Astrocyte (in vitro differentiated cells and primary cell): Measurements from ENCODE around the gene HPSE2. TPM values are rescaled to one million over a fixed set of nuclear protein-coding genes. Genes with fewer than 3 reads are reported as not detected.

Experiments used
- DNase-seq: peaks from one replicate; pipeline ENCODE4 v3.0.0-alpha.2; 2010; ENCODE audit warnings: low read depth
- FAIRE-seq: peaks from 2 replicates; lab custom pipeline; 2011; peaks lifted over from hg19 to GRCh38; lab: Jason Lieb, UNC
- H2AFZ ChIP-seq: 2 replicates; pipeline ENCODE4 v1.6.0; 2012; ENCODE audit warnings: low read depth, low read length, inconsistent platforms
- H3K27ac ChIP-seq: 2 replicates; pipeline ENCODE4 v1.5.1; 2011; ENCODE audit warnings: low read depth, low read length, inconsistent platforms
- H3K27me3 ChIP-seq: 2 replicates; pipeline ENCODE4 v1.6.0; 2011; ENCODE audit warnings: low read length, inconsistent platforms; ENCODE audit not compliant: insufficient read depth
- H3K36me3 ChIP-seq: 2 replicates; pipeline ENCODE4 v1.5.1; 2011; ENCODE audit warnings: low read length, inconsistent platforms; ENCODE audit not compliant: insufficient read depth
- H3K4me1 ChIP-seq: 2 replicates; pipeline ENCODE4 v1.5.1; 2011; ENCODE audit warnings: low read length, inconsistent platforms; ENCODE audit not compliant: insufficient read depth
- H3K4me2 ChIP-seq: 2 replicates; pipeline ENCODE4 v1.6.0; 2012; ENCODE audit warnings: low read length, inconsistent platforms
- H3K4me3 ChIP-seq: 2 replicates; pipeline ENCODE4 v1.5.1; 2011; ENCODE audit warnings: low read depth, mild to moderate bottlenecking, low read length, inconsistent platforms; ENCODE audit not compliant: insufficient read depth
- H3K79me2 ChIP-seq: 2 replicates; pipeline ENCODE4 v1.6.0; 2012; ENCODE audit warnings: mild to moderate bottlenecking, low read length, inconsistent platforms; ENCODE audit not compliant: insufficient read depth
- H3K9ac ChIP-seq: 2 replicates; pipeline ENCODE4 v1.6.0; 2012; ENCODE audit warnings: mild to moderate bottlenecking, low read length, inconsistent platforms
- H3K9me3 ChIP-seq: 2 replicates; pipeline ENCODE4 v1.5.1; 2012; ENCODE audit warnings: low read depth, mild to moderate bottlenecking, low read length, inconsistent platforms; ENCODE audit not compliant: insufficient read depth
- H4K20me1 ChIP-seq: 2 replicates; pipeline ENCODE4 v1.6.0; 2012; ENCODE audit warnings: low read length, inconsistent platforms; ENCODE audit not compliant: insufficient read depth
- H3K27ac Mint-ChIP-seq: one replicate; pipeline ENCODE4 v1.8.0; 2021; ENCODE audit warnings: mild to moderate bottlenecking, mixed read lengths; ENCODE audit not compliant: unreplicated experiment
- H3K27me3 Mint-ChIP-seq: one replicate; pipeline ENCODE4 v1.8.0; 2021; ENCODE audit warnings: low read depth, mixed read lengths; ENCODE audit not compliant: unreplicated experiment
- H3K36me3 Mint-ChIP-seq: one replicate; pipeline ENCODE4 v1.8.0; 2021; ENCODE audit warnings: low read depth, mixed read lengths; ENCODE audit not compliant: unreplicated experiment
- H3K4me1 Mint-ChIP-seq: one replicate; pipeline ENCODE4 v1.8.0; 2021; ENCODE audit warnings: low read depth, mixed read lengths; ENCODE audit not compliant: unreplicated experiment
- H3K4me3 Mint-ChIP-seq: one replicate; pipeline ENCODE4 v1.8.0; 2021; ENCODE audit warnings: mild to moderate bottlenecking, moderate library complexity, mixed read lengths; ENCODE audit not compliant: unreplicated experiment
- H3K9me3 Mint-ChIP-seq: one replicate; pipeline ENCODE4 v1.8.0; 2021; ENCODE audit warnings: mild to moderate bottlenecking, mixed read lengths; ENCODE audit not compliant: unreplicated experiment
- CTCF ChIP-seq: IDR thresholded peaks from 2 replicates; pipeline ENCODE4 v1.5.1; 2011; ENCODE audit warnings: low read depth, mild to moderate bottlenecking, inconsistent platforms, low read length, moderate library complexity; ENCODE audit not compliant: insufficient read depth
- EZH2 ChIP-seq: IDR thresholded peaks from 2 replicates; pipeline ENCODE4 v1.6.1; 2012; ENCODE audit warnings: mild to moderate bottlenecking, low read length, inconsistent platforms; ENCODE audit not compliant: insufficient read depth
- total RNA-seq: library from RNA; stranded (reverse); gene quantifications from 2 replicates; pipeline ENCODE4 v1.2.1, GENCODE V29; 2021

HPSE2 gene
- total RNA-seq, 1 donor from 2014 or later, result 0.14 TPM

DNA sequence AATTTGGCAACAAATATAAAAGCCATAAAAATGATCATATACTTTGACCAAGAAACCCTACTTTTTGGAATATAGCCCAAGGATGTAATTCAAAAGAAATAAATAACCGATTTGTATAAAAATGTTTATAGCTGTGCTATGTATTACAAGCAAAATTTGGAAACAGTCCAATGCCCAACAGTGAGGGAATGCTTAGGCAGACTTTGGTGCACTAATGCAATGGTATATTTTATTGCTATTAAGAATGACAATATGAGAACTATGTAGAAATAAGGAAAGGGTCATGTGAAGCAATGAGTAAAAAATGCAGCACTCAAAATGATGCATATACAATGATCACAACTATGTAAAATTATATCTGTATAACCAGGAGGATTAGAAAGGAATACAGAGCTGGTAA is 515.1 kb downstream of the HPSE2 start:
- H3K4me3 ChIP-seq, result no peak overlapping the region
- no peaks in the 10 kb centered on the region for H3K27me3 ChIP-seq
- no peak overlapping the region for H3K4me2 ChIP-seq
- Mint-ChIP-seq H3K9me3 (no peaks in the 10 kb centered on the region), H3K4me1 (no peaks in the 10 kb centered on the region), H3K36me3 (no peaks in the 10 kb centered on the region), H3K4me3 (no peak overlapping the region), H3K27me3 (no peaks in the 10 kb centered on the region), H3K27ac (no peak overlapping the region)
- no peaks in the 10 kb centered on the region for H3K36me3 ChIP-seq
- no peak for DNase-seq
- no peaks in the 10 kb centered on the region for H3K9me3 ChIP-seq
- no peak overlapping the region for H3K9ac ChIP-seq
- H4K20me1 ChIP-seq, result no peaks in the 10 kb centered on the region
- H3K79me2 ChIP-seq, result no peaks in the 10 kb centered on the region
- no peak for TF ChIP-seq CTCF
- no peak for TF ChIP-seq EZH2
- no peak overlapping the region for H2AFZ ChIP-seq
- H3K4me1 ChIP-seq, result no peaks in the 10 kb centered on the region
- no peak overlapping the region for H3K27ac ChIP-seq
- no peak for FAIRE-seq

DNA sequence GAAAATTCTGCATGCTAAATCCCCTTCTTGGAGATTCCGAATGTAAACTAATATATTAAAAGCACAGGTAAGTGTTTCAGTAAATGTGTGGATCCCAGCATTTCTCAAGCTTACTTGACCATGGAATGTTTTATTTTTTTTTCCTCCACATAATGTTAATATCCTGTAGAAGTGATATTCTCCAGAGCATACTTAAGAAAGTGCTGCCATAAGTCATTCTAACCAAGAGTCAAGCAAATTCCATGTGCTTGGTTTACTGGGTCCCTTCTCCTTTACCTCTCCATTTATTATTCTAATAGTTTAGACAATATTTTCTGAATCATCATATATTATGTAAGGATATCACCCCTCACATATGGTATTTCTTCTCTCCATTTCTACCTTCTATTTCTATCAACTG is 522.1 kb downstream of the HPSE2 start:
- H3K4me3 ChIP-seq, result no peak overlapping the region
- no peaks in the 10 kb centered on the region for H3K27me3 ChIP-seq
- no peak overlapping the region for H3K27ac ChIP-seq
- no peaks in the 10 kb centered on the region for H3K4me1 ChIP-seq
- Mint-ChIP-seq H3K4me3 (no peak overlapping the region), H3K36me3 (no peaks in the 10 kb centered on the region), H3K9me3 (no peaks in the 10 kb centered on the region), H3K27ac (no peak overlapping the region), H3K27me3 (peaks cover 3% of the 10 kb centered on the region), H3K4me1 (no peaks in the 10 kb centered on the region)
- no peak for DNase-seq
- no peak overlapping the region for H3K9ac ChIP-seq
- H3K79me2 ChIP-seq, result no peaks in the 10 kb centered on the region
- H4K20me1 ChIP-seq, result no peaks in the 10 kb centered on the region
- no peaks in the 10 kb centered on the region for H3K9me3 ChIP-seq
- H3K4me2 ChIP-seq, result no peak overlapping the region
- H3K36me3 ChIP-seq, result no peaks in the 10 kb centered on the region
- no peak for FAIRE-seq
- H2AFZ ChIP-seq, result no peak overlapping the region
- no peak for TF ChIP-seq CTCF
- no peak for TF ChIP-seq EZH2

GRCh38 chr10:98696516-98696915 is 539.1 kb downstream of the HPSE2 start:
- Histone ChIP-seq H3K27me3 (no peaks in the 10 kb centered on the region), H3K36me3 (no peaks in the 10 kb centered on the region), H4K20me1 (no peaks in the 10 kb centered on the region), H3K27ac (no peak overlapping the region), H2AFZ (no peak overlapping the region), H3K9me3 (no peaks in the 10 kb centered on the region), H3K4me3 (no peak overlapping the region), H3K4me2 (no peak overlapping the region), H3K4me1 (no peaks in the 10 kb centered on the region), H3K79me2 (no peaks in the 10 kb centered on the region), H3K9ac (no peak overlapping the region)
- Mint-ChIP-seq H3K27me3 (no peaks in the 10 kb centered on the region), H3K9me3 (peaks cover 14% of the 10 kb centered on the region), H3K27ac (no peak overlapping the region), H3K4me1 (peaks cover 2% of the 10 kb centered on the region), H3K4me3 (no peak overlapping the region), H3K36me3 (no peaks in the 10 kb centered on the region)
- TF ChIP-seq CTCF (no peak), EZH2 (no peak)
- DNase-seq (no peak), FAIRE-seq (no peak)
